Fibroblast of pulmonary artery (primary cell): ENCODE results near the gene EPDR1.
A peak's percentile ranks its signal among the peaks of the same experiment; 100 is the strongest.

Experiments
- DNase-seq: peaks from one replicate; pipeline ENCODE4 v3.0.0-alpha.2; 2010; ENCODE audit warnings: low read depth
- H3K4me3 ChIP-seq: replicated peaks from 2 replicates; pipeline ENCODE4 v1.5.1; 2011; ENCODE audit warnings: low read depth, mild to moderate bottlenecking, control low read depth, low read length, moderate library complexity
- CTCF ChIP-seq: IDR thresholded peaks from 2 replicates; pipeline ENCODE4 v1.5.1; 2011; ENCODE audit warnings: mild to moderate bottlenecking, control low read depth, low read length, inconsistent platforms; ENCODE audit errors: missing control alignments

Gene EPDR1

GRCh38 chr7:37920305-37920848 is at the start of gene EPDR1:
Gene EPDR1 (plus strand): TSS chr7:37920640. CDS start chr7:37920940, 300 bp downstream.
- peak within 1 kb of the TSS; percentile 58 for H3K4me3 ChIP-seq
- TF ChIP-seq CTCF, result peak; percentile 6
- DNase-seq, result no peak

GRCh38 chr7:37882086-37882485 is 38.4 kb upstream of the EPDR1 start:
- no peak overlapping the region for H3K4me3 ChIP-seq
- no peak for DNase-seq
- TF ChIP-seq CTCF, result no peak

GRCh38 chr7:37893359-37893758 is 27.1 kb upstream of the EPDR1 start:
- TF ChIP-seq CTCF, result no peak
- H3K4me3 ChIP-seq, result no peak overlapping the region
- no peak for DNase-seq

GRCh38 chr7:37894671-37895070 is 25.8 kb upstream of the EPDR1 start:
- TF ChIP-seq CTCF, result no peak
- no peak overlapping the region for H3K4me3 ChIP-seq

GRCh38 chr7:37899712-37900247 is 20.7 kb upstream of the EPDR1 start:
- TF ChIP-seq CTCF, result no peak
- H3K4me3 ChIP-seq, result no peak overlapping the region
- no peak for DNase-seq

More at GRCh38 chr7:37894671-37895070, 25.8 kb upstream of the EPDR1 start:
- no peak for DNase-seq

- H3K4me3 ChIP-seq, result no peak overlapping the region
- DNase-seq, result peak; percentile 74
- TF ChIP-seq CTCF, result peak; percentile 53
Measured at GRCh38 chr7:37901236-37901827, 19.1 kb upstream of the EPDR1 start.
